Lower leg skin (tissue), 3 donors: Measurements from ENCODE around the gene FBXO41.

Experiments used
- POLR2A ChIP-seq, 2 donors: fragments of 450-650 bp; IDR thresholded peaks; one replicate each; pipeline ENCODE4 v1.6.1; 2016 to 2017; ENCODE audit warnings: antibody characterized with exemption in 2 of 2, mild to moderate bottlenecking in 1 of 2, moderate library complexity in 1 of 2
- TF ChIP-seq, protein P1 (sequence below), 3 donors: fragments of 450-650 bp; IDR thresholded peaks; one replicate each; pipeline ENCODE4 v1.5.1; 2016; ENCODE audit warnings: antibody characterized with exemption in 3 of 3, mild to moderate bottlenecking in 3 of 3, moderate library complexity in 2 of 3

DNA sequence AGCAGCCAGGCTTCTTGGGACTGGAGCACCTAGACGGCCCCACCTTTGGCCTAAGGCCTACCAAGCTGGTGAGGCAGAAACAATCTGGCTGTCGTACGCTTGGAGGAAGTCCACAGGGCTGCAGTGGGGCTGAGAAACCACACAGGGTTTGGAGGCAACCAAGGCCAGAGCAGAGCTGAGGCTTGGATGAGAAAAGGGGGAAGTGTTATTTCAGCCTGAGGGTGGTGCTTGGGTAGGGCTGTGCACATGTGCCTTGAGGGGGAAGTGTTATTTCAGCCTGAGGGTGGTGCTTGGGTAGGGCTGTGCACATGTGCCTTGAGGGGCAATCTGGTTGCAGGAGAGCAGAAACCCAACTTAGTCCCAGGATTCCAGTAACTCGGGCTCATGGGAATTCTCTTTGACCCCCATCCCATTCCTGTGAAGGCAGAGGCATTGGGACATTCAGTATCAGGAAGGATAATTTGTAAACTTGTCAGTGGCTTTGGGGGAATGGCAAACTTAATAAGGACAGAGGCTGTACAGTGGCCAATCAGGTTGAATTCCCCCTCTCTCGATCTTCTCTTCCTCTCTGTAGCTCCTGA is 971 bp upstream of the FBXO41 start:
- TF ChIP-seq, protein P1, sequence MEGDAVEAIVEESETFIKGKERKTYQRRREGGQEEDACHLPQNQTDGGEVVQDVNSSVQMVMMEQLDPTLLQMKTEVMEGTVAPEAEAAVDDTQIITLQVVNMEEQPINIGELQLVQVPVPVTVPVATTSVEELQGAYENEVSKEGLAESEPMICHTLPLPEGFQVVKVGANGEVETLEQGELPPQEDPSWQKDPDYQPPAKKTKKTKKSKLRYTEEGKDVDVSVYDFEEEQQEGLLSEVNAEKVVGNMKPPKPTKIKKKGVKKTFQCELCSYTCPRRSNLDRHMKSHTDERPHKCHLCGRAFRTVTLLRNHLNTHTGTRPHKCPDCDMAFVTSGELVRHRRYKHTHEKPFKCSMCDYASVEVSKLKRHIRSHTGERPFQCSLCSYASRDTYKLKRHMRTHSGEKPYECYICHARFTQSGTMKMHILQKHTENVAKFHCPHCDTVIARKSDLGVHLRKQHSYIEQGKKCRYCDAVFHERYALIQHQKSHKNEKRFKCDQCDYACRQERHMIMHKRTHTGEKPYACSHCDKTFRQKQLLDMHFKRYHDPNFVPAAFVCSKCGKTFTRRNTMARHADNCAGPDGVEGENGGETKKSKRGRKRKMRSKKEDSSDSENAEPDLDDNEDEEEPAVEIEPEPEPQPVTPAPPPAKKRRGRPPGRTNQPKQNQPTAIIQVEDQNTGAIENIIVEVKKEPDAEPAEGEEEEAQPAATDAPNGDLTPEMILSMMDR (IDR thresholded peaks at IDR 0.05) = no peak
- no peak for TF ChIP-seq POLR2A (IDR thresholded peaks at IDR 0.05)
